ENCODE data around the gene EMX1. TPM values are rescaled to one million over a fixed set of nuclear protein-coding genes. Genes with fewer than 3 reads are reported as not detected.
A peak's percentile ranks its signal among the peaks of the same experiment; 100 is the strongest.

Gene EMX1
- total and polyA plus RNA-seq, 2 of the 13 experiments (the other 11 are each of a cell fraction or from before 2014, with no cell fraction given): 0.62 to 4.9 TPM

GRCh38 chr2:72915907-72916742, 1.2 kb upstream of the EMX1 start (continued):
- 0 out of 2 replicates have a peak, but pooled peaks have one; percentile 33 for TF ChIP-seq SNAPC4 (CRISPR knock-in tag; IDR thresholded peaks at IDR 0.05)
- TF ChIP-seq JUNB (CRISPR knock-in tag; IDR thresholded peaks at IDR 0.05; ENCODE audit: borderline replicate concordance): no peak
- TF ChIP-seq AFF4 (CRISPR knock-in tag; IDR thresholded peaks at IDR 0.05): no peak
- TF ChIP-seq ZNF766 (CRISPR knock-in tag; IDR thresholded peaks at IDR 0.05; ENCODE audit: borderline replicate concordance): 0 out of 2 replicates have a peak, but pooled peaks have one; percentile 29
- peak; percentile 86 for TF ChIP-seq ZNF883 (CRISPR knock-in tag; IDR thresholded peaks at IDR 0.05; ENCODE audit: not compliant biosample characterization)
- TF ChIP-seq JUND (CRISPR knock-in tag; IDR thresholded peaks at IDR 0.05): no peak
- no peak for TF ChIP-seq NBN (conservative IDR thresholded peaks at IDR 0.05)
- no peak for TF ChIP-seq HNF1A (IDR thresholded peaks at IDR 0.05; ENCODE audit: low read depth)
- peak; percentile 61 for TF ChIP-seq HNF1A (CRISPR knock-in tag; IDR thresholded peaks at IDR 0.05; ENCODE audit: borderline replicate concordance)
- TF ChIP-seq RCOR2 (CRISPR knock-in tag; IDR thresholded peaks at IDR 0.05): no peak
- 0 out of 2 replicates have a peak, but pooled peaks have one; percentile 47 for TF ChIP-seq ZNF263 (CRISPR knock-in tag; IDR thresholded peaks at IDR 0.05)
- TF ChIP-seq HCFC1 (IDR thresholded peaks at IDR 0.05; ENCODE audit: low read depth, low read length): no peak

All from HepG2 (cell line).